Measurements from ENCODE around the gene ANKDD1B. TPM values are rescaled to one million over a fixed set of nuclear protein-coding genes. Genes with fewer than 3 reads are reported as not detected.

Gene ANKDD1B
- total and polyA plus RNA-seq, 2 of the 13 experiments (the other 11 are each of a cell fraction or from before 2014, with no cell fraction given) = 0.12 to 0.27 TPM

GRCh38 chr5:75717082-75717922 is 106.0 kb downstream of the ANKDD1B start, which contains the start of gene POC5 (continued):
- no peak for TF ChIP-seq ZNF276 (CRISPR knock-in tag; IDR thresholded peaks at IDR 0.05; ENCODE audit: low read depth)
- TF ChIP-seq PHF8 (CRISPR knock-in tag; IDR thresholded peaks at IDR 0.05) = peak; percentile 96
- TF ChIP-seq FOXK1 (CRISPR knock-in tag; IDR thresholded peaks at IDR 0.05; ENCODE audit: borderline replicate concordance, low read depth) = peak; percentile 53; the same call in 1 of the 2 replicates
- TF ChIP-seq ZFP91 (CRISPR knock-in tag; IDR thresholded peaks at IDR 0.05; ENCODE audit: borderline replicate concordance) = peak; percentile 66; the same call in 1 of the 2 replicates
- peak; percentile 95 for TF ChIP-seq NFYB (CRISPR knock-in tag; IDR thresholded peaks at IDR 0.05)
- TF ChIP-seq TBX3 (IDR thresholded peaks at IDR 0.05; ENCODE audit: borderline replicate concordance) = no peak
- no peak for TF ChIP-seq LCORL (IDR thresholded peaks at IDR 0.05)
- TF ChIP-seq LCORL (CRISPR knock-in tag; IDR thresholded peaks at IDR 0.05) = peak; percentile 44; the same call in 1 of the 2 replicates
- TF ChIP-seq SOX6 (IDR thresholded peaks at IDR 0.05) = no peak
- no peak for TF ChIP-seq SOX6 (CRISPR knock-in tag; IDR thresholded peaks at IDR 0.05)
- no peak for TF ChIP-seq TOE1 (CRISPR knock-in tag; IDR thresholded peaks at IDR 0.05)
- peak; percentile 56; the same call in 1 of the 2 replicates for TF ChIP-seq DZIP1 (CRISPR knock-in tag; IDR thresholded peaks at IDR 0.05)
- no peak for TF ChIP-seq ZNF326 (CRISPR knock-in tag; IDR thresholded peaks at IDR 0.05; ENCODE audit: borderline replicate concordance)
- no peak for TF ChIP-seq IRX3 (CRISPR knock-in tag; IDR thresholded peaks at IDR 0.05; ENCODE audit: borderline replicate concordance, low read depth)
- peak; percentile 20; the same call in 1 of the 2 replicates for TF ChIP-seq ZNF788 (CRISPR knock-in tag; IDR thresholded peaks at IDR 0.05; ENCODE audit: borderline replicate concordance)
- TF ChIP-seq PCBP1 (IDR thresholded peaks at IDR 0.05; ENCODE audit: borderline replicate concordance, low read depth, low read length) = no peak
- 0 out of 2 replicates have a peak, but pooled peaks have one; percentile 45 for TF ChIP-seq ZNF230 (CRISPR knock-in tag; IDR thresholded peaks at IDR 0.05)
- TF ChIP-seq ZFP36 (IDR thresholded peaks at IDR 0.05; ENCODE audit: borderline replicate concordance, low read depth, low read length, partially characterized antibody) = no peak
- TF ChIP-seq ZBTB43 (CRISPR knock-in tag; conservative IDR thresholded peaks at IDR 0.05) = peak; percentile 10; the same call in 1 of the 2 replicates
